Suprapubic skin (tissue), 4 donors: ENCODE results near the gene TNFRSF13B. TPM values are rescaled to one million over a fixed set of nuclear protein-coding genes. Genes with fewer than 3 reads are reported as not detected.
"Not testable (repeated sequence)": the region's sequence is repeated elsewhere in the genome, so short reads cannot be mapped to it uniquely, and the experiment has no call there.

ENCODE experiments used
- DNase-seq, 2 donors: peaks; one replicate each; pipeline ENCODE4 v3.0.0-alpha.2; 2019; ENCODE audit warnings: low spot score in 2 of 2
- H3K27ac ChIP-seq: fragments of 200-600 bp; sonication (generic); one replicate; pipeline ENCODE4 v1.5.1; 2019
- H3K27me3 ChIP-seq: fragments of 200-600 bp; sonication (generic); one replicate; pipeline ENCODE4 v1.5.1; 2019
- H3K36me3 ChIP-seq: fragments of 200-600 bp; sonication (generic); one replicate; pipeline ENCODE4 v1.5.1; 2019
- H3K4me1 ChIP-seq: fragments of 200-600 bp; sonication (generic); one replicate; pipeline ENCODE4 v1.5.1; 2019
- H3K4me3 ChIP-seq: fragments of 200-600 bp; sonication (generic); one replicate; pipeline ENCODE4 v1.5.1; 2019; ENCODE audit warnings: mild to moderate bottlenecking
- H3K9me3 ChIP-seq: fragments of 200-600 bp; sonication (generic); one replicate; pipeline ENCODE4 v1.5.1; 2019
- EP300 ChIP-seq: sonication (generic); formaldehyde crosslinking; IDR thresholded peaks from one replicate; pipeline ENCODE4 v1.6.1; 2017; ENCODE audit warnings: antibody characterized with exemption
- POLR2A ChIP-seq, 2 donors: fragments of 450-650 bp; IDR thresholded peaks; one replicate each; pipeline ENCODE4 v1.6.1; 2017; ENCODE audit warnings: antibody characterized with exemption in 2 of 2, mild to moderate bottlenecking in 2 of 2, moderate library complexity in 2 of 2
- POLR2AphosphoS5 ChIP-seq, 3 donors: sonication (generic); formaldehyde crosslinking; IDR thresholded peaks; one replicate each; pipeline ENCODE4 v1.6.1; 2017; ENCODE audit warnings: antibody characterized with exemption in 3 of 3
- WGBS: methylation state at CpG from one replicate; pipeline ENCODE4 v1.1.5; 2018; 5-methylcytosine and 5-hydroxymethylcytosine counted together
- total RNA-seq, 4 donors: library from RNA; depleted of rRNA; stranded (reverse); fragments of >200 nt; gene quantifications; one replicate each; pipeline ENCODE4 v1.1.0, GENCODE V29; 2016
- TF ChIP-seq, protein P1 (sequence below), 2 donors: fragments of 200-600 bp in 1 of 2; fragments of 450-650 bp in 1 of 2; sonication (generic) in 1 of 2; IDR thresholded peaks; one replicate each; pipeline ENCODE4 v1.5.1; 2016 to 2019; ENCODE audit warnings: antibody characterized with exemption in 2 of 2, mild to moderate bottlenecking in 1 of 2, moderate library complexity in 1 of 2

TNFRSF13B gene
- total RNA-seq, 4 donors from 2014 or later, result 3.8 TPM; not detected in 3

DNA sequence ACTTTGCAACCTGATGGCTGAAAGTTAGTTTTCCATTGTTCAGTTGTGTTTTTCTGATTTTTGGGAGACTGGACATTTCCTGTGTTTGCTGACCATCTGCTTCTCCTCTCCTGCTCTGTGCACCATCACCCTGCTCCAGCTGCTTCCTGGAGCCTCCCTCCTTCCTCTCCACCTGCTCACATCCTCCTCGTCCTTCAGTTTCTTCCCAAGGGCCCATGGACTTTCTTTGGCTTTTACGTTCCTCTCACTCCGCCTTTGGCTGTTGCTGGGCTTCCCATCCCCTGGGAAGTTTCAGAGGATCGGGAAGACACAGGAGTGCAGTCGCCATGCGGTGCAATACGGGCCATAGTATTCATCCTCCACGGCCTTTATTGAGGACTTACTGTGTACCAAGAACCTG is 61.6 kb downstream of the TNFRSF13B start:
- no peaks in the 10 kb centered on the region for H3K9me3 ChIP-seq
- H3K4me3 ChIP-seq, result no peak overlapping the region
- H3K36me3 ChIP-seq, result no peaks in the 10 kb centered on the region
- WGBS, result 85% methylated on average over 8 of the region's 8 CpGs
- H3K27me3 ChIP-seq, result peaks cover 16% of the 10 kb centered on the region
- H3K27ac ChIP-seq, result no peak overlapping the region
- DNase-seq, result no peak
- H3K4me1 ChIP-seq, result no peaks in the 10 kb centered on the region
- TF ChIP-seq POLR2AphosphoS5 (IDR thresholded peaks at IDR 0.05), result no peak
- TF ChIP-seq EP300, result no peak
- TF ChIP-seq POLR2A (IDR thresholded peaks at IDR 0.05), result no peak
- TF ChIP-seq, protein P1, sequence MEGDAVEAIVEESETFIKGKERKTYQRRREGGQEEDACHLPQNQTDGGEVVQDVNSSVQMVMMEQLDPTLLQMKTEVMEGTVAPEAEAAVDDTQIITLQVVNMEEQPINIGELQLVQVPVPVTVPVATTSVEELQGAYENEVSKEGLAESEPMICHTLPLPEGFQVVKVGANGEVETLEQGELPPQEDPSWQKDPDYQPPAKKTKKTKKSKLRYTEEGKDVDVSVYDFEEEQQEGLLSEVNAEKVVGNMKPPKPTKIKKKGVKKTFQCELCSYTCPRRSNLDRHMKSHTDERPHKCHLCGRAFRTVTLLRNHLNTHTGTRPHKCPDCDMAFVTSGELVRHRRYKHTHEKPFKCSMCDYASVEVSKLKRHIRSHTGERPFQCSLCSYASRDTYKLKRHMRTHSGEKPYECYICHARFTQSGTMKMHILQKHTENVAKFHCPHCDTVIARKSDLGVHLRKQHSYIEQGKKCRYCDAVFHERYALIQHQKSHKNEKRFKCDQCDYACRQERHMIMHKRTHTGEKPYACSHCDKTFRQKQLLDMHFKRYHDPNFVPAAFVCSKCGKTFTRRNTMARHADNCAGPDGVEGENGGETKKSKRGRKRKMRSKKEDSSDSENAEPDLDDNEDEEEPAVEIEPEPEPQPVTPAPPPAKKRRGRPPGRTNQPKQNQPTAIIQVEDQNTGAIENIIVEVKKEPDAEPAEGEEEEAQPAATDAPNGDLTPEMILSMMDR (IDR thresholded peaks at IDR 0.05), result no peak

GRCh38 chr17:16909472-16910246 is 62.3 kb downstream of the TNFRSF13B start:
- TF ChIP-seq EP300 (no peak), POLR2A (IDR thresholded peaks at IDR 0.05) (no peak), POLR2AphosphoS5 (IDR thresholded peaks at IDR 0.05) (no peak)
- TF ChIP-seq, protein P1 (IDR thresholded peaks at IDR 0.05), result no peak
- H3K27ac ChIP-seq, result no peak overlapping the region
- no peaks in the 10 kb centered on the region for H3K4me1 ChIP-seq
- H3K9me3 ChIP-seq, result no peaks in the 10 kb centered on the region
- peaks cover 16% of the 10 kb centered on the region for H3K27me3 ChIP-seq
- H3K4me3 ChIP-seq, result no peak overlapping the region
- no peak for DNase-seq
- no peaks in the 10 kb centered on the region for H3K36me3 ChIP-seq
- WGBS, result 57% methylated on average over 13 of the region's 13 CpGs

DNA sequence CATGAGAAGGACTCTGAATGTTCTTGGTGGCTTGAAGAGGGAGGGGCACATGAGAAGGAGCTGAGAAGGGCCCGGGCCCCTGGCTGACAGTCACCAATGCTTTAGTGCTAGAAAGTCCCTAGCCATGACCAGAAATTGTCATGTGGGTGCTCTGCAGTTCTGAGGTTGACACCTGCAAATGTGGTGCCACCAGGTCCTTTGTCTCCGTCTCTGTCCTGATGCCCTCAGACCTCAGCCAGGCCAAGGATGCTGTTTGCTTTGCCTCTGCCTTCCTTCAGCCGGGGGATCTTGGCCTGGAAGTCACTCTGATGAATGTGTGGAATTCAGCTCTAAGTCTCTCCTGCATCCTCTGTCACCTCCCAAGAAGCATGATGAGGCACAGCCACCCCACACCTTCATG is 63.6 kb downstream of the TNFRSF13B start:
- DNase-seq, result no peak
- WGBS, result no CpG with 5 or more reads among the region's 3 CpGs

DNA sequence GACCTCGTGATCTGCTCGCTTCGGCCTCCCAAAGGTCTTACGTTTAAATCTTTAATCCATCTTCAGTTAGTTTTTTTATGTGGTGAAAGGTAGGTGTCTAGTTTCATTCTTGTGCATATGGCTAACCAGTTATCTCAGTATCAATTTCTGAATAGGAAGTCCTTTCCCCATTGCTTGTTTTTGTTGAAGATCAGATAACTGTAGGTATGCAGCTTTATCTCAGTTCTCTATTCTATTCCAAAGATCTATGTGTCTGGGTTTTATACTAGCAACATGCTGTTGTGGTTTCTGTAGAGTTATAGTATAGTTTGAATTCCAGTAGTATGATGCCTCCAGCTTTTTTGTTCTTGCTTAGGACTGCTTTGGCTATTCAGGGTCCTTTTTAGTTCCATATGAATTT is 65.2 kb downstream of the TNFRSF13B start:
- WGBS, result 89% methylated on average over 4 of the region's 4 CpGs

More for the DNA sequence above, 63.6 kb downstream of the TNFRSF13B start:
- H3K4me1 ChIP-seq, result no peaks in the 10 kb centered on the region
- TF ChIP-seq POLR2A (IDR thresholded peaks at IDR 0.05) (no peak), EP300 (no peak), POLR2AphosphoS5 (IDR thresholded peaks at IDR 0.05) (no peak)
- TF ChIP-seq, protein P1 (IDR thresholded peaks at IDR 0.05), result no peak
- peaks cover 16% of the 10 kb centered on the region for H3K27me3 ChIP-seq
- H3K4me3 ChIP-seq, result no peak overlapping the region
- no peaks in the 10 kb centered on the region for H3K36me3 ChIP-seq
- no peak overlapping the region for H3K27ac ChIP-seq
- H3K9me3 ChIP-seq, result no peaks in the 10 kb centered on the region

GRCh38 chr17:16905593-16906191 is 66.2 kb downstream of the TNFRSF13B start:
- peaks cover 13% of the 10 kb centered on the region for H3K27me3 ChIP-seq
- H3K4me1 ChIP-seq, result no peaks in the 10 kb centered on the region
- no peaks in the 10 kb centered on the region for H3K36me3 ChIP-seq
- no peak overlapping the region for H3K4me3 ChIP-seq
- TF ChIP-seq POLR2A (IDR thresholded peaks at IDR 0.05) (no peak), POLR2AphosphoS5 (IDR thresholded peaks at IDR 0.05) (no peak), EP300 (no peak)
- TF ChIP-seq, protein P1 (IDR thresholded peaks at IDR 0.05), result no peak
- 37% methylated on average over 2 of the region's 2 CpGs for WGBS
- no peak overlapping the region for H3K27ac ChIP-seq
- H3K9me3 ChIP-seq, result no peaks in the 10 kb centered on the region
- DNase-seq, result no peak

More for the DNA sequence above, 65.2 kb downstream of the TNFRSF13B start:
- Histone ChIP-seq H3K27me3 (peaks cover 16% of the 10 kb centered on the region), H3K9me3 (no peaks in the 10 kb centered on the region), H3K36me3 (no peaks in the 10 kb centered on the region), H3K4me3 (no peak overlapping the region), H3K4me1 (no peaks in the 10 kb centered on the region), H3K27ac (no peak overlapping the region)
- TF ChIP-seq POLR2AphosphoS5 (IDR thresholded peaks at IDR 0.05) (no peak), POLR2A (IDR thresholded peaks at IDR 0.05) (no peak), EP300 (no peak)
- TF ChIP-seq, protein P1 (IDR thresholded peaks at IDR 0.05), result no peak
- DNase-seq, result no peak

GRCh38 chr17:16903070-16903469 is 68.8 kb downstream of the TNFRSF13B start:
- WGBS, result 88% methylated on average over 3 of the region's 3 CpGs
- H3K27me3 ChIP-seq, result peaks cover 15% of the 10 kb centered on the region
- H3K4me1 ChIP-seq, H3K27ac ChIP-seq, DNase-seq, H3K4me3 ChIP-seq, H3K9me3 ChIP-seq, H3K36me3 ChIP-seq: not testable (repeated sequence)
